A549 treated with GW870086 at 1 μM for 4 hours (cell line): ENCODE results near the gene VPS35. TPM values are rescaled to one million over a fixed set of nuclear protein-coding genes. Genes with fewer than 3 reads are reported as not detected.

Experiments used
- total RNA-seq: library from RNA; stranded (reverse); fragments of 200-300 nt; extraction: Qiagen RNA extraction; gene quantifications from 5 replicates; pipeline ENCODE4 v1.2.3, GENCODE V29; 2022; ENCODE audit warnings: low read depth

Gene VPS35
- 73.9 to 93.6 TPM (median 77.5 TPM) in 5 replicates for total RNA-seq

DNA sequence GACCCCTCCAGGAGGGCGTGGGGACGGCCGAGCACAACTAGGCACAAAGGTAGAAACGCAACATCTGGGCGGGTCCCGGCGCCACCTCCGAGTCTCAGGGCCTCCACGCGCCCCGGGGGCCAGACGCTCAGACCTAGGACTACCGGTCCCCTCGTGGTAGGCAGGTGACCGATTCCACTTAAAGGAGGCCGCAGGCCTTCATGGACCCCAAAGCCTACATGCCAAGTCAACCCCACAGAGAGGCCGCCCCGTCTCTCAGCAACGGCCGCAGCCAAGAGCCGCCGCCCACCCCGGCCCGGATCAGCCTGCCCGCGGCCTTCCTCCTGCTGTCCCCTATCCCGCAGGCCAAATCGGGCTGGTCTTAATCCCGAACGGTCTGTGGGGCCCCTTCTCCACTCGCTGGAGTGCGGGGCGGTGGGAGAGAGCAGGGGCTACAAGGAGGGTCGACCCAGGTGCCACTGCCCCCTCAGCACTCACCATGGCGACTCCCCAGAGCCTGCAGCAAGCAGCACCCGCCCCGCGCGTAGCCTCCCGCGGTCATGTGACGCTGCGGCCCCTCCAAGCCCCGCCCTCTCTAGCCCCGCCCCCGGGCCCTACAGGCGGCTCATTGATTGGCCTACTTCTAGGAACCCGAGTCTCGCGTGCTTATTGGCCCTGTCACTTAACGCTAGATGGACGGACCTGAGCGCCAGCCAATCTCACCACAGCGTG, at the start of gene VPS35:
Gene VPS35, minus strand, starts transcription at position 525 of the 711 bp plus-strand sequence. Its CDS starts 45 bp downstream, at position 480.

DNA sequence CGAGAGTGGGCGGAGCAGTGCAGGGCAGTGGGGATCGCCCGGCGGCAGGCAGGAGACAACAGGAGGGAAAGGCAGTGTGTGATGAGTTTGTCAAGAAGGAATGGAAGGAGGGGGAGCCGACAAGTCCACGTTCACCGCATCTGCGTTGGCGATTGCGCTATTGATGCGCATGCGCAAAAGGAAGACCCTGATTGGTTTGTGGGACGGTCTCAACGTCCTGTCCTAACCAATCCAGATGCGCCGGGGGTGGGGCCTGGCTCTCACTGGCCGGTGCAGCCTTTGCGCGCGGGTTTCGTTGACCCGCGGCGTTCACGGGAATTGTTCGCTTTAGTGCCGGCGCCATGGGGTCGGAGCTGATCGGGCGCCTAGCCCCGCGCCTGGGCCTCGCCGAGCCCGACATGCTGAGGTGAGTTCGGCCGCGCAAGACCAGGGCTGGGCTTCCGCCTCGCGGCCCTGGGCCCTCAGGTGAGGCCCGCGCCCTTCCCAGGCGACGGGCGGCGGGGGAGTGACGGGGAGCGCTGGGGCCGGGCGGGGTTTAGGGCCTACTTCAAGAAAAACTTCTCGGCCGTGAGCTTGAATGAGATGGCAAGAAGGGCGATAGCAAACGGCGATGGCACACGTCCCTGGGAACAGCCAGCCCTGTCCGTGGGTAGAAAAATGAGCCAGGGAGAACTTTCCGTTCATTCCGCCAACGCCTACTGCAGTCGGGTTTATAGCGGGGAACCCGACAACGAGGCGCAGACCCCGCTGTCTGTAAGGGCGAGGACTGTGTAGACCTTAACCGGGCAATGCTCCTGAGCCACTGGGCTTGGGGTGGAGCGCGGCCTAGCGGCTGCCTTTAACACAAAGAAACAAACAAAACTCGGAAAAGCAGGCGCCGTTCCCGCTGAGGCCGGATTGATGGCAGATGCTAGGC, 645 bp upstream of the VPS35 start, which contains the start of gene ORC6:
Gene ORC6, plus strand, starts transcription at position 295 of the 916 bp plus-strand sequence. Its CDS starts 47 bp downstream, at position 342.

DNA sequence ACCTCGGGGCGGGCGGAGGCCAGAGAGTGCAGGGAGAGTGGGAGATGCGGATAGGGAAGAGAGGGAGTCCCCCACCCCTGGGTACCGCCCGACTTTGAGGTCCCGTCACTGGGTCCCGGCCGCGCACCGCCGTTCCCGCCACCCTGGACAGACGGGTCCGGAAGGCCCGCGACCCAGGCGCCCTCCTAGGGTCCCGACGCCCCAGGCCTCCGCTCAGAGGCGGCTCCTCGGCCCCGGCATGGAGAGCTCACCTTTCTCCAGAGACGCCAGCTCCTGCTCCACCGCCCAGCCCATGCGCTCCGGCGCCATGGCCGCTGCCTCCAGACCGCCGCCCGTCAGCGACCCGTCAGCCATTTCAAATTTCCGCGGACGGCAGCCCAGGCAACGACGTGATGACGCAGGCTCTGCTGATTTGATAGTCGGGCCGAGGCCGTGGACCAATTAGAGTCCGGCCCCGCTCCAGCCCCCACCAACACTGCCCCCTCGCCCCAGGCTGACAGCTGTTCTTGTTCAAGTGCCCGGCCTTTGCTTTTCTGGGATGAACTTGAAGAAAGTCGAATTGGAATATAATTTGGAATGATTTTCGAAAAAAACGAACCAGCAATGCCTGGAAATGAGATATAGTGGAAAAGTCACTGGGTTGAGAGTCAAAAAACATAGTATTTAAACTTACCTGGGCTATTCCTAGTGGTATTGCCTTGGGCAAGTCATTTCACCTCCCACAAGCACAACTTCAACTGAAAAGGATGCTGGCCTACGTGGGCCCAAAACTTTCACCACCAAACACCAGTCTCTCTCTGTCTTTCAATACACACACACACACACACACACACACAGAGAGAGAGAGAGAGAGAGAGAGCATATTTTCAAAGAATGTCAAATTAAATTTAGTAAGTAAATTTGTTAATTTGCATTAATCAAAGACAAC, 67.7 kb downstream of the VPS35 start, which contains the start of gene SHCBP1:
Gene SHCBP1, minus strand, starts transcription at position 374 of the 928 bp plus-strand sequence. Its CDS starts 20 bp downstream, at position 354.

Other genes starting within 250 kb of the VPS35 start
- gene SHCBP1, start 67.8 kb downstream of the VPS35 start, total RNA-seq, result 29.2 to 41.4 TPM (median 37.7 TPM) in 5 replicates
- 43.1 to 48.0 TPM (median 44.3 TPM) in 5 replicates for gene ORC6, start 481 bp upstream of the VPS35 start, total RNA-seq
- gene MYLK3, start 59.2 kb upstream of the VPS35 start, total RNA-seq, result 0.02 to 0.15 TPM (median 0.09 TPM) in 4 of 5 replicates, not detected in the other
- 5.7 to 7.9 TPM (median 6.6 TPM) in 5 replicates for gene C16orf87, start 142.0 kb upstream of the VPS35 start, total RNA-seq
- gene GPT2, start 195.2 kb upstream of the VPS35 start, total RNA-seq, result 8.2 to 12.7 TPM (median 11.4 TPM) in 5 replicates